SU-DHL-6 (cell line): ENCODE data around the gene GGT6.

Source experiments
- H2AFZ ChIP-seq: fragments of 200-600 bp; sonication (generic); 2 replicates; pipeline ENCODE4 v1.6.1; 2014; ENCODE audit warnings: low read depth, mild to moderate bottlenecking, moderate library complexity, mixed read lengths, antibody characterized with exemption, low read length; ENCODE audit not compliant: severe bottlenecking
- H3F3A ChIP-seq: fragments of 200-600 bp; shearing (Covaris generic); 2 replicates; pipeline ENCODE4 v1.6.0; 2016; ENCODE audit warnings: antibody characterized with exemption, mild to moderate bottlenecking; ENCODE audit not compliant: insufficient read depth
- H3K27ac ChIP-seq: fragments of 200-600 bp; sonication (generic); 2 replicates; pipeline ENCODE4 v1.5.1; 2016; ENCODE audit warnings: low read depth, mild to moderate bottlenecking, low read length, moderate library complexity, mixed read lengths
- H3K27me3 ChIP-seq: fragments of 200-600 bp; sonication (generic), shearing (Covaris generic); 2 replicates; pipeline ENCODE4 v1.6.0; 2014; ENCODE audit warnings: mild to moderate bottlenecking, low read length
- H3K36me3 ChIP-seq: fragments of 200-600 bp; sonication (generic); 2 replicates; pipeline ENCODE4 v1.6.1; 2014; ENCODE audit warnings: mild to moderate bottlenecking, low read length, mixed read lengths
- H3K4me2 ChIP-seq: fragments of 300-600, 200-600 bp; shearing (Covaris generic), sonication (generic); 2 replicates; pipeline ENCODE4 v1.6.0; 2014; ENCODE audit warnings: low read length, low read depth, mild to moderate bottlenecking; ENCODE audit not compliant: poor library complexity, severe bottlenecking
- H3K4me3 ChIP-seq: fragments of 200-600 bp; sonication (generic); 2 replicates; pipeline ENCODE4 v1.5.1; 2014; ENCODE audit warnings: antibody characterized with exemption, low read length, mild to moderate bottlenecking, mixed read lengths; ENCODE audit not compliant: insufficient read depth, poor library complexity, severe bottlenecking
- H3K79me2 ChIP-seq: fragments of 200-600 bp; sonication (generic); 2 replicates; pipeline ENCODE4 v1.6.1; 2014; ENCODE audit warnings: mild to moderate bottlenecking, low read length, moderate library complexity; ENCODE audit not compliant: insufficient read depth
- H3K9ac ChIP-seq: fragments of 200-600 bp; sonication (generic); 2 replicates; pipeline ENCODE4 v1.7.0; 2014; ENCODE audit warnings: mild to moderate bottlenecking, low read length
- H3K9me2 ChIP-seq: fragments of 200-600 bp; sonication (generic); replicated peaks from 2 replicates; pipeline ENCODE4 v1.6.1; 2014; ENCODE audit warnings: low read length; ENCODE audit not compliant: insufficient read depth
- H3K9me3 ChIP-seq: fragments of 200-600 bp; sonication (generic); 2 replicates; pipeline ENCODE4 v1.6.1; 2014; ENCODE audit warnings: low read length, mixed read lengths; ENCODE audit not compliant: insufficient read depth
- H4K20me1 ChIP-seq: fragments of 200-600 bp; sonication (generic); 2 replicates; pipeline ENCODE4 v1.6.1; 2014; ENCODE audit warnings: low read depth, mild to moderate bottlenecking, antibody characterized with exemption, low read length, moderate library complexity, mixed read lengths
- EZH2phosphoT487 ChIP-seq: fragments of 200-600 bp; sonication (generic), shearing (Covaris generic); conservative IDR thresholded peaks from 2 replicates; pipeline ENCODE4 v1.6.1; 2018; ENCODE audit warnings: mild to moderate bottlenecking, antibody characterized with exemption, low read length, moderate library complexity, mixed read lengths
- TF ChIP-seq, protein P1 (sequence below): fragments of 200-600 bp; sonication (generic); IDR thresholded peaks from one replicate; pipeline ENCODE4 v1.5.1; 2017; ENCODE audit warnings: antibody characterized with exemption, mild to moderate bottlenecking, low read length, moderate library complexity; ENCODE audit not compliant: insufficient read depth, poor library complexity, severe bottlenecking

GGT6 gene

DNA sequence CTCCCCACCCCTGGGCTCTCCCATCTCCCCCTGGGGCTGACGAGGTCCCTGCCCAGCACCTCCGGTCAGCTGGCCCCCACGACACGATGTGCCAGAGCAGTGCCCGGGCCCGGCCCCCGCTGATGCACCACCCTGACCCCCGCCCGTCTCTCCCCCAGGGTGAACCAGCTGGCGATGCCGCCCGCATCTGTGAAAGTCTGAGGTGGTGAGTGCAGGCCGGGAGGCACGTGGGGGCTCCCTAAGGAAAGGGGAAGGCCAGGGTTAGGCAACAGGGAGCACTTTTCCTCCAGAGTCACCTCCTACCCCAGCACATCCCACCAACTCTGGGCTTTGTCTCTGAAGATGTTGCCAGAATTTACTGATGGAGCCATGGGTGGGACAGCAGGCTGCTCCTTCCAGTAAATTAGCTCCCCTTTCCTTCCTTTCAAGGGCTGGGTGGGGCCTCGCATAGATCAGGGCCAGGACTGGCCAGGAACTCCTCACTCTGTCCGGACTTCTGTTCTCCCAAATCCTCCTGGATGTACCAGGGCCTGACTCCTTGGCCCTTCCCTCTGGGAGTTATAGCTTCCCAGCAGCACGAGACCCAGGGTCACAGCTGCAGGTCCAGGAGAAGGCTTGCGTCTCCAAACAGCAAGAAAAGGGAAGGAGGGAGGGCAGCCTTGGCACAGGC lies 23.5 kb downstream of the GGT6 start:
- no peak overlapping the region for H3K4me2 ChIP-seq

DNA sequence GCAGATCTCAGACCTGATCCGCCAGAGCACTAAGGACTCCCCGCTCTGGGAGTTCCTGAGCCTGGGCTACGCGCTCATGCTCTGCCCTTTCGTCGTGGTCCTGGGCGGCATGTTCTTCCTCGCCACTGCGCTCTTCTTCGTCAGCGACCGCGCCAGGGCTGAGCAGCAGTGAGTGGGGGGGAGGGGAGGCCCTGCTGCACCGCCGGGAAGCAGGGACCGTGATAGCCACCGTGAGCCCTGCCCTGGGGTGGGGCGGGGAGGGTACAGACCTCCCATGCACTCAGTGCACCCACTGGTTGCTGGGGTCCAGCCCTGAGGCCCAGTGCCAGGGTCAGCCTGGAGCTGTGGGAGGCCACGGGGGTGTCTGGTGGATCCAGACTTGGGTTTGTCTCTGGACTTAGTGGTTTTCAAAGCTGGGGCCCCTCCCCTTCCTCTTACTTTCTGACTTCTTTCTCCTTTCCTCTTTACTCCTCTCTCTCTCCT lies 24.1 kb downstream of the GGT6 start:
- H3K9me3 ChIP-seq, result no peaks in the 10 kb centered on the region
- no peak for TF ChIP-seq EZH2phosphoT487
- TF ChIP-seq, protein P1, sequence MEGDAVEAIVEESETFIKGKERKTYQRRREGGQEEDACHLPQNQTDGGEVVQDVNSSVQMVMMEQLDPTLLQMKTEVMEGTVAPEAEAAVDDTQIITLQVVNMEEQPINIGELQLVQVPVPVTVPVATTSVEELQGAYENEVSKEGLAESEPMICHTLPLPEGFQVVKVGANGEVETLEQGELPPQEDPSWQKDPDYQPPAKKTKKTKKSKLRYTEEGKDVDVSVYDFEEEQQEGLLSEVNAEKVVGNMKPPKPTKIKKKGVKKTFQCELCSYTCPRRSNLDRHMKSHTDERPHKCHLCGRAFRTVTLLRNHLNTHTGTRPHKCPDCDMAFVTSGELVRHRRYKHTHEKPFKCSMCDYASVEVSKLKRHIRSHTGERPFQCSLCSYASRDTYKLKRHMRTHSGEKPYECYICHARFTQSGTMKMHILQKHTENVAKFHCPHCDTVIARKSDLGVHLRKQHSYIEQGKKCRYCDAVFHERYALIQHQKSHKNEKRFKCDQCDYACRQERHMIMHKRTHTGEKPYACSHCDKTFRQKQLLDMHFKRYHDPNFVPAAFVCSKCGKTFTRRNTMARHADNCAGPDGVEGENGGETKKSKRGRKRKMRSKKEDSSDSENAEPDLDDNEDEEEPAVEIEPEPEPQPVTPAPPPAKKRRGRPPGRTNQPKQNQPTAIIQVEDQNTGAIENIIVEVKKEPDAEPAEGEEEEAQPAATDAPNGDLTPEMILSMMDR, result no peak
- no peak overlapping the region for H3K4me2 ChIP-seq
- no peaks in the 10 kb centered on the region for H3K36me3 ChIP-seq
- no peaks in the 10 kb centered on the region for H3K9me2 ChIP-seq
- peaks cover 7% of the 10 kb centered on the region; the same call in 1 of the 2 replicates for H3F3A ChIP-seq
- no peak overlapping the region for H3K4me3 ChIP-seq
- H3K27ac ChIP-seq, result no peak overlapping the region
- no peaks in the 10 kb centered on the region for H4K20me1 ChIP-seq
- no peaks in the 10 kb centered on the region for H3K27me3 ChIP-seq
- no peak overlapping the region for H3K9ac ChIP-seq
- no peak overlapping the region for H2AFZ ChIP-seq
- no peaks in the 10 kb centered on the region for H3K79me2 ChIP-seq

More for the DNA sequence above, 23.5 kb downstream of the GGT6 start:
- Histone ChIP-seq H3K36me3 (no peaks in the 10 kb centered on the region), H3K9me3 (no peaks in the 10 kb centered on the region), H3F3A (peaks cover 7% of the 10 kb centered on the region; the same call in 1 of the 2 replicates), H3K4me3 (no peak overlapping the region), H3K27ac (no peak overlapping the region), H3K9me2 (no peaks in the 10 kb centered on the region), H4K20me1 (no peaks in the 10 kb centered on the region), H3K9ac (no peak overlapping the region), H3K27me3 (no peaks in the 10 kb centered on the region), H3K79me2 (no peaks in the 10 kb centered on the region), H2AFZ (no peak overlapping the region)
- TF ChIP-seq, protein P1, result no peak
- no peak for TF ChIP-seq EZH2phosphoT487

DNA sequence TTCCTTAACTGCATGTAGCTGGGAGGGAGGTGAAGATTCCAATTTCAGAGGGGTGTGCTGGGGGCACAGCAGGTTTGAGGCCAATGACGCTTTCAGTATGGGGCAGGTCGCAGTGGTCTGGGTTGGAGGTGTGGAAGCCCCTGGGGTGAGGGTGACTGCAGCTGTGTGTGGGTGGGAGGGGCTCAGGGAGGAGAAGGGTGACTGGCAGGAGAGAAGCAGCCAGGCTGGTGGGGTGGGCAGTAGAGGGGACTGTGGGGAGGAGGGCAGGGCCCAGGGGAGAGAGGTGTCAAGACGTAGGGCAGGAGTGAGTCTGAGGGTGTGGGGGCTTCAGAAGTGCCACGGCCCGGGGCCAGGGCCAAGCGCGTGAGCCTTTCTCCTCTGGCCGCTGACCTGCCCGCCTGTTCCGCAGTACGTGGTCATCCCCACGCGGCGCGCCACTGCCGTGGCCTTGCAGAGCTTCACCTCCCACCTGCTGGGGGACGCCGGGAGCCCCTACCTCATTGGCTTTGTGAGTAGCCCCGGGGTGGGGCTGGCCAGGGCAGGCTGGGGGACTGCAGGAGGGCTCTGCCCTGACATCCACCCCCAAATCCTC lies 24.6 kb downstream of the GGT6 start:
- Histone ChIP-seq H3K79me2 (no peaks in the 10 kb centered on the region), H3F3A (peaks cover 7% of the 10 kb centered on the region; the same call in 1 of the 2 replicates), H3K27me3 (no peaks in the 10 kb centered on the region), H3K27ac (no peak overlapping the region), H4K20me1 (no peaks in the 10 kb centered on the region), H3K9ac (no peak overlapping the region), H3K9me2 (no peaks in the 10 kb centered on the region), H3K4me2 (no peak overlapping the region), H3K4me3 (no peak overlapping the region), H3K9me3 (no peaks in the 10 kb centered on the region), H3K36me3 (no peaks in the 10 kb centered on the region), H2AFZ (no peak overlapping the region)
- no peak for TF ChIP-seq EZH2phosphoT487
- TF ChIP-seq, protein P1, result no peak
